ENCODE measurements around the gene SYT17. TPM values are rescaled to one million over a fixed set of nuclear protein-coding genes. Genes with fewer than 3 reads are reported as not detected.

The SYT17 gene
- total RNA-seq, 1 experiment from 2014 or later: 4.2 TPM

- H3K36me3 ChIP-seq (ENCODE audit: control insufficient read depth, insufficient read depth, low read length): no peaks in the 10 kb centered on the region
- H3K27me3 ChIP-seq (replicated peaks; ENCODE audit: control insufficient read depth, insufficient read depth, low read length): no peaks in the 10 kb centered on the region
- peaks cover 11% of the 10 kb centered on the region for H3K4me1 Mint-ChIP-seq (ENCODE audit: low read depth, unreplicated experiment)
- BruUV-seq (replicated peaks): no TSS peak
- TF ChIP-seq, protein P1, sequence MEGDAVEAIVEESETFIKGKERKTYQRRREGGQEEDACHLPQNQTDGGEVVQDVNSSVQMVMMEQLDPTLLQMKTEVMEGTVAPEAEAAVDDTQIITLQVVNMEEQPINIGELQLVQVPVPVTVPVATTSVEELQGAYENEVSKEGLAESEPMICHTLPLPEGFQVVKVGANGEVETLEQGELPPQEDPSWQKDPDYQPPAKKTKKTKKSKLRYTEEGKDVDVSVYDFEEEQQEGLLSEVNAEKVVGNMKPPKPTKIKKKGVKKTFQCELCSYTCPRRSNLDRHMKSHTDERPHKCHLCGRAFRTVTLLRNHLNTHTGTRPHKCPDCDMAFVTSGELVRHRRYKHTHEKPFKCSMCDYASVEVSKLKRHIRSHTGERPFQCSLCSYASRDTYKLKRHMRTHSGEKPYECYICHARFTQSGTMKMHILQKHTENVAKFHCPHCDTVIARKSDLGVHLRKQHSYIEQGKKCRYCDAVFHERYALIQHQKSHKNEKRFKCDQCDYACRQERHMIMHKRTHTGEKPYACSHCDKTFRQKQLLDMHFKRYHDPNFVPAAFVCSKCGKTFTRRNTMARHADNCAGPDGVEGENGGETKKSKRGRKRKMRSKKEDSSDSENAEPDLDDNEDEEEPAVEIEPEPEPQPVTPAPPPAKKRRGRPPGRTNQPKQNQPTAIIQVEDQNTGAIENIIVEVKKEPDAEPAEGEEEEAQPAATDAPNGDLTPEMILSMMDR (IDR thresholded peaks at IDR 0.05; ENCODE audit: insufficient read depth in 1 of 2, low read depth in 1 of 2, low read length in 1 of 2, severe bottlenecking in 1 of 2, unreplicated experiment in 1 of 2): no peak
- no peak for DNase-seq
- no peaks in the 10 kb centered on the region for H3K27me3 Mint-ChIP-seq (ENCODE audit: insufficient read depth, unreplicated experiment)
- H3K36me3 Mint-ChIP-seq (ENCODE audit: insufficient read depth, unreplicated experiment): no peaks in the 10 kb centered on the region
- POLR2A ChIA-PET: no interaction called here
- H3K9me3 Mint-ChIP-seq (ENCODE audit: unreplicated experiment): no peaks in the 10 kb centered on the region
- no peaks in the 10 kb centered on the region for H3K9me3 ChIP-seq
- no peak overlapping the region for H3K4me3 Mint-ChIP-seq (ENCODE audit: unreplicated experiment)
- CTCF ChIA-PET: no interaction called here
- H3K4me1 ChIP-seq: peaks cover 16% of the 10 kb centered on the region
- intact Hi-C loops (cut with micrococcal nuclease; ENCODE audit: unreplicated experiment): no loop called here
- no peak overlapping the region for H3K27ac Mint-ChIP-seq (ENCODE audit: unreplicated experiment)
- H3K4me3 ChIP-seq (ENCODE audit: low read depth, low read length): no peak overlapping the region
Measured at GRCh38 chr16:19132898-19133297, 35.1 kb upstream of the SYT17 start.

DNA sequence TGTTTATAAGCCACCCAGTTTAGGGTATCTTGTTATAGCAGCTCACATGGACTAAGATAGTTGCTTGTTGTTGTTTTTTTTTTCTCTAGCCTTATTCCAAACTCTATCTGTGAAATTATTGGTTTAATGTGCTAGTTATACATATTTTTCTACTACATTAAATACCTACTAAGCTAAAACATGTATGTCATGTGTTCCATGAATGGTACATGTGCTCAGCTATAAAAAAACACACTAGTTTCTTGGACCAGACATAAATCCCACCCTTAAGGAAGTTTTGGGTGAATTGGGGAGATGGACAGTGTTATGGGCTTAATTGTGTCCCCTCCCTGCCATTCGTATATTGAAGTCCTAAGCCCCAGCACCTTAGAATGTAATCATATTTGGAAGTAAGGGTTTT, 34.4 kb upstream of the SYT17 start:
- intact Hi-C loops (cut with micrococcal nuclease; ENCODE audit: unreplicated experiment): no loop called here
- no peaks in the 10 kb centered on the region for H3K9me3 ChIP-seq
- H3K9me3 Mint-ChIP-seq (ENCODE audit: unreplicated experiment): no peaks in the 10 kb centered on the region
- ChIA-PET CTCF (no interaction called here), POLR2A (no interaction called here)
- H3K4me3 Mint-ChIP-seq (ENCODE audit: unreplicated experiment): no peak overlapping the region
- TF ChIP-seq, protein P1 (IDR thresholded peaks at IDR 0.05; ENCODE audit: insufficient read depth in 1 of 2, low read depth in 1 of 2, low read length in 1 of 2, severe bottlenecking in 1 of 2, unreplicated experiment in 1 of 2): no peak
- H3K36me3 Mint-ChIP-seq (ENCODE audit: insufficient read depth, unreplicated experiment): no peaks in the 10 kb centered on the region
- H3K27me3 Mint-ChIP-seq (ENCODE audit: insufficient read depth, unreplicated experiment): no peaks in the 10 kb centered on the region
- DNase-seq: no peak
- H3K27me3 ChIP-seq (replicated peaks; ENCODE audit: control insufficient read depth, insufficient read depth, low read length): no peaks in the 10 kb centered on the region
- no peak overlapping the region for H3K4me3 ChIP-seq (ENCODE audit: low read depth, low read length)
- H3K4me1 ChIP-seq: peaks cover 16% of the 10 kb centered on the region
- H3K4me1 Mint-ChIP-seq (ENCODE audit: low read depth, unreplicated experiment): peaks cover 11% of the 10 kb centered on the region
- no peak overlapping the region for H3K27ac Mint-ChIP-seq (ENCODE audit: unreplicated experiment)
- no peaks in the 10 kb centered on the region for H3K36me3 ChIP-seq (ENCODE audit: control insufficient read depth, insufficient read depth, low read length)
- BruUV-seq (replicated peaks): no TSS peak

- ChIA-PET POLR2A (no interaction called here), CTCF (interaction anchor here (0.9 kb wide), 1 partner anchor 27 kb away, joined by 3 read pairs; no protein-coding TSS in a partner anchor)
- Mint-ChIP-seq H3K27me3 (ENCODE audit: insufficient read depth, unreplicated experiment) (no peaks in the 10 kb centered on the region), H3K4me1 (ENCODE audit: low read depth, unreplicated experiment) (peaks cover 11% of the 10 kb centered on the region), H3K36me3 (ENCODE audit: insufficient read depth, unreplicated experiment) (no peaks in the 10 kb centered on the region), H3K9me3 (ENCODE audit: unreplicated experiment) (no peaks in the 10 kb centered on the region), H3K27ac (ENCODE audit: unreplicated experiment) (no peak overlapping the region), H3K4me3 (ENCODE audit: unreplicated experiment) (no peak overlapping the region)
- no TSS peak for BruUV-seq (replicated peaks)
- TF ChIP-seq, protein P1 (IDR thresholded peaks at IDR 0.05; ENCODE audit: insufficient read depth in 1 of 2, low read depth in 1 of 2, low read length in 1 of 2, severe bottlenecking in 1 of 2, unreplicated experiment in 1 of 2): no peak
- peaks cover 16% of the 10 kb centered on the region for H3K4me1 ChIP-seq
- intact Hi-C loops (cut with micrococcal nuclease; ENCODE audit: unreplicated experiment): no loop called here
- H3K36me3 ChIP-seq (ENCODE audit: control insufficient read depth, insufficient read depth, low read length): no peaks in the 10 kb centered on the region
- no peak overlapping the region for H3K4me3 ChIP-seq (ENCODE audit: low read depth, low read length)
- no peak for DNase-seq
- no peaks in the 10 kb centered on the region for H3K27me3 ChIP-seq (replicated peaks; ENCODE audit: control insufficient read depth, insufficient read depth, low read length)
- H3K9me3 ChIP-seq: no peaks in the 10 kb centered on the region
Measured at GRCh38 chr16:19135201-19135842, 32.7 kb upstream of the SYT17 start.
